Mesendoderm (in vitro differentiated cells): Measurements from ENCODE around the gene RELL1.
A peak's percentile ranks its signal among the peaks of the same experiment; 100 is the strongest.

Experiments
- DNase-seq: peaks from one replicate; pipeline ENCODE4 v3.0.0; 2013
- H2AK5ac ChIP-seq: 2 replicates; pipeline ENCODE4 v1.6.1; 2013; ENCODE audit warnings: low read length, inconsistent platforms
- H2BK120ac ChIP-seq: 2 replicates; pipeline ENCODE4 v1.6.1; 2013; ENCODE audit warnings: low read depth, mild to moderate bottlenecking, low read length, moderate library complexity, mixed read lengths
- H2BK15ac ChIP-seq: replicated peaks from 2 replicates; pipeline ENCODE4 v1.6.1; 2013; ENCODE audit warnings: low read depth, mild to moderate bottlenecking, moderate library complexity
- H2BK5ac ChIP-seq: 2 replicates; pipeline ENCODE4 v1.6.1; 2013; ENCODE audit warnings: low read length, inconsistent platforms
- H3K18ac ChIP-seq: 2 replicates; pipeline ENCODE4 v1.6.1; 2013; ENCODE audit warnings: mild to moderate bottlenecking, low read length, mixed read lengths
- H3K23ac ChIP-seq: one replicate; pipeline ENCODE4 v1.6.1; 2013; ENCODE audit warnings: low read length
- H3K27ac ChIP-seq: 2 replicates; pipeline ENCODE4 v1.5.1; 2013; ENCODE audit warnings: low read depth, mild to moderate bottlenecking, inconsistent platforms, low read length, moderate library complexity
- H3K27me3 ChIP-seq: 2 replicates; pipeline ENCODE4 v1.6.1; 2013; ENCODE audit warnings: low read length, control low read depth, mild to moderate bottlenecking, inconsistent platforms; ENCODE audit not compliant: insufficient read depth, poor library complexity
- H3K36me3 ChIP-seq: 2 replicates; pipeline ENCODE4 v1.6.1; 2013; ENCODE audit warnings: low read length, inconsistent platforms; ENCODE audit not compliant: control insufficient read depth, insufficient read depth
- H3K4ac ChIP-seq: one replicate; pipeline ENCODE4 v1.6.1; 2013; ENCODE audit warnings: low read depth, mild to moderate bottlenecking, low read length, moderate library complexity
- H3K4me1 ChIP-seq: 2 replicates; pipeline ENCODE4 v1.6.1; 2013; ENCODE audit warnings: low read depth, low read length, inconsistent platforms; ENCODE audit not compliant: control insufficient read depth
- H3K4me2 ChIP-seq: 2 replicates; pipeline ENCODE4 v1.6.1; 2013; ENCODE audit warnings: low read length
- H3K4me3 ChIP-seq: 2 replicates; pipeline ENCODE4 v1.5.1; 2013; ENCODE audit warnings: mild to moderate bottlenecking, low read length
- H3K56ac ChIP-seq: one replicate; pipeline ENCODE4 v1.6.1; 2013; ENCODE audit warnings: low read length
- H3K79me1 ChIP-seq: 2 replicates; pipeline ENCODE4 v1.6.1; 2013; ENCODE audit warnings: low read length, inconsistent platforms
- H3K79me2 ChIP-seq: 2 replicates; pipeline ENCODE4 v1.6.1; 2013; ENCODE audit warnings: mild to moderate bottlenecking, low read length; ENCODE audit not compliant: control insufficient read depth, insufficient read depth
- H3K9ac ChIP-seq: 2 replicates; pipeline ENCODE4 v1.6.1; 2013; ENCODE audit warnings: low read length, inconsistent platforms
- H4K5ac ChIP-seq: one replicate; pipeline ENCODE4 v1.6.1; 2013; ENCODE audit warnings: low read length
- H4K8ac ChIP-seq: one replicate; pipeline ENCODE4 v1.6.1; 2013; ENCODE audit warnings: low read depth, mild to moderate bottlenecking, control low read depth, low read length, moderate library complexity
- WGBS: extraction: QIAGEN DNeasy Blood & Tissue Kit; methylation state at CpG from one replicate; pipeline ENCODE4 v1.1.7; 2013; ENCODE audit warnings: low lambda C conversion rate, missing lambda C conversion rate; ENCODE audit not compliant: insufficient coverage; ENCODE audit errors: extremely low coverage; 5-methylcytosine and 5-hydroxymethylcytosine counted together

The RELL1 gene

GRCh38 chr4:37653601-37654000, 32.6 kb downstream of the RELL1 start:
- no CpG with 5 or more reads among the region's 1 CpG for WGBS
- H3K4me1 ChIP-seq, result no peaks in the 10 kb centered on the region

DNA sequence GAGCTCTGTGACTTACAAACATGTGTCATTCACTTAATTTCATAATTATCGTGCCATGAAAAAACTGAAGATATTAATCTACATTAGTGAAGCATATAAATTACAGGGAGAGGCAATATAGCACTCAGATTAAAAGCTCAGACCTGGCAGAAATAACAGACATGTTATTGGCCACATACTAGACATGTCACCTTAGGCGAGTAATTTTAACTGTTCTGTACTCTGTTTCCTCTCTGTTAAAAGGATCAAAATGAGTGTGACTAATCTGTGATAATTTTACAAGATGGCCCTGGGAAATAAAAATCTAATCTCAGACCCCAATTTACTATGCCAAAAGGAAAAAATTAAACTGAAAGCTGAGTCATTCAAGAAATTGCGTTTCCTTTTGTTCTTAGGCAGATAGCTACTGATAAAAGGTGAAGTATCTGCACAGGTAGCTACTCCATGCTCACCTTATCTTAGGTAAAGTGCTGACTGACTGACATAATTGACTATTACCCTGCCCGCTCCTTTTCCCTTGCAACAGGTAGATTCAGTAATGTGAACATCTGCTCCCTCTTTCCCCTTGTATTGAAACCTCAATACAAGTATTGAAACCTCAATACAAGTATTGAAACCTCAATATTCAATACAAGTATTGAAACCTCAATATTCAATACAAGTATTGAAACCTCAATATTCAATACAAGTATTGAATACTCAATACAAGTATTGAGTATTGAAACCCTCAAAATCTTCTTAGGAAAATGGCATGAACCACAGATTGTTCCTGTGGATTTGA, 33.2 kb downstream of the RELL1 start:
- H2AK5ac ChIP-seq, result no peak overlapping the region
- no peaks in the 10 kb centered on the region for H3K36me3 ChIP-seq
- no peak overlapping the region for H2BK5ac ChIP-seq
- WGBS, result no CpG with 5 or more reads among the region's 4 CpGs
- H3K79me2 ChIP-seq, result no peaks in the 10 kb centered on the region
- no peak overlapping the region for H3K27ac ChIP-seq
- H4K5ac ChIP-seq, result no peak overlapping the region
- no peak for DNase-seq
- no peak overlapping the region for H4K8ac ChIP-seq
- no peak overlapping the region for H2BK120ac ChIP-seq
- H3K4ac ChIP-seq, result no peak overlapping the region
- H3K4me2 ChIP-seq, result no peak overlapping the region
- H3K4me3 ChIP-seq, result no peak overlapping the region
- H3K79me1 ChIP-seq, result peaks cover 6% of the 10 kb centered on the region
- H3K9ac ChIP-seq, result no peak overlapping the region
- H3K4me1 ChIP-seq, result no peaks in the 10 kb centered on the region
- no peak overlapping the region for H3K56ac ChIP-seq
- H3K18ac ChIP-seq, result no peak overlapping the region
- peak overlapping the region; percentile 39 for H2BK15ac ChIP-seq
- no peak overlapping the region for H3K23ac ChIP-seq
- H3K27me3 ChIP-seq, result no peaks in the 10 kb centered on the region

More at GRCh38 chr4:37653601-37654000, 32.6 kb downstream of the RELL1 start:
- Histone ChIP-seq H3K4me3 (no peak overlapping the region), H3K79me1 (peaks cover 8% of the 10 kb centered on the region), H3K27me3 (no peaks in the 10 kb centered on the region), H3K4me2 (no peak overlapping the region), H2AK5ac (no peak overlapping the region), H3K27ac (no peak overlapping the region), H2BK120ac (no peak overlapping the region), H3K23ac (no peak overlapping the region), H3K79me2 (no peaks in the 10 kb centered on the region), H4K5ac (no peak overlapping the region), H3K36me3 (no peaks in the 10 kb centered on the region), H4K8ac (no peak overlapping the region), H2BK5ac (no peak overlapping the region), H3K18ac (no peak overlapping the region), H2BK15ac (no peak overlapping the region), H3K4ac (no peak overlapping the region), H3K56ac (no peak overlapping the region), H3K9ac (no peak overlapping the region)
- DNase-seq, result peak; percentile 89

DNA sequence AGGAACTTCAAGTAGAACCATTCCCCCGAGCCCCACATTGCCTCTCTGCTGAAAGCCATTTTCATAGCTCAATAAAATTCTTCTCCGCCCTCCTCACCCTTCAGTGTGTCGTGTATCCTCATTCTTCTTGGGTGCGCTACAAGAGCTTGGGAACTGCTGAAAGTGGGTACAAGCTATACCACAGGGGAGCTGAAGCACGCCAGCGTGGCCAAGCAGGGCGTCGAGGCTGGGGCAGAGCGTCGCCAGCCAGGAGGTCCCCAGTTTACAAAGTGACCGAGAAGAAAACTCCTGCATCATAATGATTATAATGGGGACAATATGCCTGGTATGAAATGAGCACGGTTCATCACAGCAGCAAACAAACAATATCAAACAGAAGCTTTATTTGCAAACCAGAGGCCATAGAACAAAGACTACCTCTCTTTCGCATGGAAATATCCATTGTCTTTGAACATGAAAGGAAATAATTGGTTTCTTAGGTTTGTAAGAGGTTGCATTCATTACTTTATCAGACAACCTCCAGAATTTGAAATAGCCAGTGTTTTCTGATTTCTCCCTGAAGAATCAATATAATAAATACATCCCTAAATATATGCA, 34.3 kb downstream of the RELL1 start:
- no peaks in the 10 kb centered on the region for H3K27me3 ChIP-seq
- no peak overlapping the region for H3K23ac ChIP-seq
- no peak overlapping the region for H2BK15ac ChIP-seq
- no peaks in the 10 kb centered on the region for H3K79me2 ChIP-seq
- DNase-seq, result no peak
- no peak overlapping the region for H3K18ac ChIP-seq
- no peak overlapping the region for H2BK5ac ChIP-seq
- H3K4me3 ChIP-seq, result no peak overlapping the region
- H3K4me2 ChIP-seq, result no peak overlapping the region
- H4K8ac ChIP-seq, result no peak overlapping the region
- no CpG with 5 or more reads among the region's 13 CpGs for WGBS
- no peaks in the 10 kb centered on the region for H3K36me3 ChIP-seq
- no peak overlapping the region for H2BK120ac ChIP-seq
- H3K56ac ChIP-seq, result no peak overlapping the region
- no peak overlapping the region for H3K4ac ChIP-seq
- H3K9ac ChIP-seq, result no peak overlapping the region
- H3K4me1 ChIP-seq, result no peaks in the 10 kb centered on the region
- H2AK5ac ChIP-seq, result no peak overlapping the region
- H3K79me1 ChIP-seq, result peaks cover 4% of the 10 kb centered on the region
- H4K5ac ChIP-seq, result no peak overlapping the region
- no peak overlapping the region for H3K27ac ChIP-seq

DNA sequence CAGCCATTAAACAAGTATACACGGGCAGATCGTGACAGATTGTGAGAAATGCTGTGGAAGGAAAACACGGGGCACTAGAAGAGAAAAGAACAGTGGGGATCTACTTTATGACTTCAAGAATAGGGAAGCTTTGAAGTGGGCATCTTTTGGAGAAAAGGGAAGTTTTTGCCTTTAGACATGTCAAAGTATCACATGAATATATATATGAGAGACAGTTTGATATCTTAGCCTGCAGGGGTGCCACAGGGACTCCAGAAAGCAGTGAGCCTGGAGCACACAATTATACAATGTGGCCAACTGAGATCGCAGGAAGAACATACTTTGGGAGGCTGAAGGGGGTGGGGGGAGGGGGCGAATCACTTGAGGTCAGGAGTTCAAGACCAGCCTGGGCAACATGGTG, 35.7 kb downstream of the RELL1 start:
- WGBS, result no CpG with 5 or more reads among the region's 5 CpGs
- H2AK5ac ChIP-seq, result no peak overlapping the region
- H3K4me3 ChIP-seq, result no peak overlapping the region
- no peaks in the 10 kb centered on the region for H3K27me3 ChIP-seq
- H3K9ac ChIP-seq, result no peak overlapping the region
- no peak overlapping the region for H4K8ac ChIP-seq
- no peak overlapping the region for H3K27ac ChIP-seq
- H3K4me2 ChIP-seq, result no peak overlapping the region
- no peak overlapping the region for H3K23ac ChIP-seq
- H3K36me3 ChIP-seq, result no peaks in the 10 kb centered on the region
- no peak overlapping the region for H2BK15ac ChIP-seq
- H3K18ac ChIP-seq, result no peak overlapping the region
- H3K4me1 ChIP-seq, result no peaks in the 10 kb centered on the region
- H3K79me1 ChIP-seq, result peaks cover 2% of the 10 kb centered on the region
- H4K5ac ChIP-seq, result no peak overlapping the region
- H3K56ac ChIP-seq, result no peak overlapping the region
- H3K4ac ChIP-seq, result no peak overlapping the region
- H3K79me2 ChIP-seq, result no peaks in the 10 kb centered on the region
- DNase-seq, result no peak
- no peak overlapping the region for H2BK5ac ChIP-seq
- H2BK120ac ChIP-seq, result no peak overlapping the region

GRCh38 chr4:37649268-37649667, 36.9 kb downstream of the RELL1 start:
- Histone ChIP-seq H3K23ac (no peak overlapping the region), H3K4me3 (no peak overlapping the region), H3K27me3 (no peaks in the 10 kb centered on the region), H3K18ac (no peak overlapping the region), H3K9ac (no peak overlapping the region), H3K27ac (no peak overlapping the region), H3K4me2 (no peak overlapping the region), H4K5ac (no peak overlapping the region), H2BK120ac (no peak overlapping the region), H3K36me3 (no peaks in the 10 kb centered on the region), H2BK15ac (no peak overlapping the region), H2AK5ac (no peak overlapping the region), H2BK5ac (no peak overlapping the region), H3K79me2 (no peaks in the 10 kb centered on the region), H3K56ac (no peak overlapping the region), H3K79me1 (no peaks in the 10 kb centered on the region), H3K4ac (no peak overlapping the region), H4K8ac (no peak overlapping the region), H3K4me1 (no peaks in the 10 kb centered on the region)
- WGBS, result no CpG with 5 or more reads among the region's 11 CpGs
- no peak for DNase-seq
